ENCODE measurements around the gene THSD4. TPM values are rescaled to one million over a fixed set of nuclear protein-coding genes. Genes with fewer than 3 reads are reported as not detected.
"Not testable (repeated sequence)": the region's sequence is repeated elsewhere in the genome, so short reads cannot be mapped to it uniquely, and the experiment has no call there.

THSD4 gene
- total RNA-seq, 1 experiment from 2014 or later, result 24.2 TPM

DNA sequence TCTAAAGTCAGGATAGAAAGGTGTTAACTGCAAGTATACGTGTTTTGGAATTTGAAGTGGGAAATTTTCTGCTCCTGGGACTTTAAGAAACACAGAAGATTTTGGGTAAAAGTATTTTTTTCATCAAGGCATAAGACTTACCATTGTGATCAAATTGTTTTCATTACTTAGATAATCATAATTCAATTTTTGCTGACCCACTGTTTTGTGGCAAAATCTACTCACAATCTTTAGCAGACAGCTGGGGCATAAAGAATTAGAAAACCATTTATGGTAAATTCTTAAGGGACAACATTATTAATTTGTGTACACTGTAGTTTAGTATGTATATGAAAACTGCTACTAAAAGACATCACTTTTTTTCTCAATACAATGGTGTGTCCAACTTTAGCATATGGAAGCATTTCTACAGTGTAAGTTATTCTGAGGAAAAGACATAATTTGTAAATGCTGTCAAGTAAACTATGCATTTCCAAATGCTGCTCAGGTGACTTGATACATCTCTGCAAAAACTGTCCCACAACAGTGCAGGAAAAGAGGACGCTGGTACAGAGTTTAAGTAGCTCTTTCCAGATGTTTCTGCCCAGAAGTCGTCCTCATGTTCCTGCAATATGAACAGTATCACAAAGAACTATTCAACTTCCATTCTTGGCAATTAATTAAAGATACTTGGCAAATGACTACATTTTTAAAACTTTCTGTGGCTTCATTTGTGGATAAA lies 52.3 kb downstream of the THSD4 start:
- BruUV-seq (replicated peaks), result no TSS peak
- Mint-ChIP-seq H3K4me3 (ENCODE audit: low read depth, unreplicated experiment) (no peak overlapping the region), H3K27ac (ENCODE audit: unreplicated experiment) (no peak overlapping the region), H3K9me3 (ENCODE audit: low read depth, unreplicated experiment) (peaks cover 11% of the 10 kb centered on the region), H3K4me1 (ENCODE audit: low read depth, unreplicated experiment) (no peaks in the 10 kb centered on the region), H3K36me3 (ENCODE audit: insufficient read depth, unreplicated experiment) (no peaks in the 10 kb centered on the region), H3K27me3 (ENCODE audit: unreplicated experiment) (no peaks in the 10 kb centered on the region)
- no peak for DNase-seq
- TF ChIP-seq, protein P1, sequence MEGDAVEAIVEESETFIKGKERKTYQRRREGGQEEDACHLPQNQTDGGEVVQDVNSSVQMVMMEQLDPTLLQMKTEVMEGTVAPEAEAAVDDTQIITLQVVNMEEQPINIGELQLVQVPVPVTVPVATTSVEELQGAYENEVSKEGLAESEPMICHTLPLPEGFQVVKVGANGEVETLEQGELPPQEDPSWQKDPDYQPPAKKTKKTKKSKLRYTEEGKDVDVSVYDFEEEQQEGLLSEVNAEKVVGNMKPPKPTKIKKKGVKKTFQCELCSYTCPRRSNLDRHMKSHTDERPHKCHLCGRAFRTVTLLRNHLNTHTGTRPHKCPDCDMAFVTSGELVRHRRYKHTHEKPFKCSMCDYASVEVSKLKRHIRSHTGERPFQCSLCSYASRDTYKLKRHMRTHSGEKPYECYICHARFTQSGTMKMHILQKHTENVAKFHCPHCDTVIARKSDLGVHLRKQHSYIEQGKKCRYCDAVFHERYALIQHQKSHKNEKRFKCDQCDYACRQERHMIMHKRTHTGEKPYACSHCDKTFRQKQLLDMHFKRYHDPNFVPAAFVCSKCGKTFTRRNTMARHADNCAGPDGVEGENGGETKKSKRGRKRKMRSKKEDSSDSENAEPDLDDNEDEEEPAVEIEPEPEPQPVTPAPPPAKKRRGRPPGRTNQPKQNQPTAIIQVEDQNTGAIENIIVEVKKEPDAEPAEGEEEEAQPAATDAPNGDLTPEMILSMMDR (IDR thresholded peaks at IDR 0.05; ENCODE audit: unreplicated experiment), result no peak
- intact Hi-C loops (cut with micrococcal nuclease; ENCODE audit: unreplicated experiment), result no loop called here
- CTCF ChIA-PET, result no interaction called here

GRCh38 chr15:71168166-71168834 lies 53.0 kb downstream of the THSD4 start:
- CTCF ChIA-PET, result no interaction called here
- no peak for DNase-seq
- no TSS peak for BruUV-seq (replicated peaks)
- TF ChIP-seq, protein P1 (IDR thresholded peaks at IDR 0.05; ENCODE audit: unreplicated experiment), result no peak
- Mint-ChIP-seq H3K27ac (ENCODE audit: unreplicated experiment) (no peak overlapping the region), H3K27me3 (ENCODE audit: unreplicated experiment) (no peaks in the 10 kb centered on the region), H3K4me1 (ENCODE audit: low read depth, unreplicated experiment) (no peaks in the 10 kb centered on the region), H3K36me3 (ENCODE audit: insufficient read depth, unreplicated experiment) (no peaks in the 10 kb centered on the region), H3K9me3 (ENCODE audit: low read depth, unreplicated experiment) (peaks cover 8% of the 10 kb centered on the region), H3K4me3 (ENCODE audit: low read depth, unreplicated experiment) (no peak overlapping the region)
- intact Hi-C loops (cut with micrococcal nuclease; ENCODE audit: unreplicated experiment), result no loop called here

- TF ChIP-seq, protein P1 (IDR thresholded peaks at IDR 0.05; ENCODE audit: unreplicated experiment), result no peak
- no peak overlapping the region for H3K27ac Mint-ChIP-seq (ENCODE audit: unreplicated experiment)
- H3K36me3 Mint-ChIP-seq (ENCODE audit: insufficient read depth, unreplicated experiment), result no peaks in the 10 kb centered on the region
- H3K4me1 Mint-ChIP-seq (ENCODE audit: low read depth, unreplicated experiment), result no peaks in the 10 kb centered on the region
- peaks cover 14% of the 10 kb centered on the region for H3K9me3 Mint-ChIP-seq (ENCODE audit: low read depth, unreplicated experiment)
- no peaks in the 10 kb centered on the region for H3K27me3 Mint-ChIP-seq (ENCODE audit: unreplicated experiment)
- CTCF ChIA-PET, result no interaction called here
- intact Hi-C loops (cut with micrococcal nuclease; ENCODE audit: unreplicated experiment), result no loop called here
- H3K4me3 Mint-ChIP-seq (ENCODE audit: low read depth, unreplicated experiment), result no peak overlapping the region
- no TSS peak for BruUV-seq (replicated peaks)
- no peak for DNase-seq
Observed at GRCh38 chr15:71170163-71170562, 54.9 kb downstream of the THSD4 start.

DNA sequence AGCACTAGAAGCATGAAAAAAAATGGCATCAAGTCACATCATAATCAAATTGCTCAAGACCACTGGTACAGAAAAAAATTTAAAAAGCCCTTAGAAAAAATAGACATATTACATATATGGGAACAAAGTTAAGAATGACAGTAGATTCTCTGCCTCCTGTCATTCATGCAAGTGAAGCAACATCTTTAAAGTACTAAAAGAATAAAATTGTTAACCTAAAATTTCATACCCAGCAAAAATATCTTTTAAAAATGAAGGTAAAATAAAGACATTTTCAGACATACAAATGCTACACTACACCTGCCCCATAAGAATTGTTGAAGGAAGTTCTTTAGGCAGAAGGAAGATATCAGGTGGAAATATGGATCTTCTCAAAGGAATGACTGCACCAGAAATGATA lies 55.9 kb downstream of the THSD4 start:
- Mint-ChIP-seq H3K27me3 (ENCODE audit: unreplicated experiment) (no peaks in the 10 kb centered on the region), H3K36me3 (ENCODE audit: insufficient read depth, unreplicated experiment) (no peaks in the 10 kb centered on the region), H3K9me3 (ENCODE audit: low read depth, unreplicated experiment) (peaks cover 14% of the 10 kb centered on the region), H3K27ac (ENCODE audit: unreplicated experiment) (no peak overlapping the region), H3K4me3 (ENCODE audit: low read depth, unreplicated experiment) (no peak overlapping the region), H3K4me1 (ENCODE audit: low read depth, unreplicated experiment) (no peaks in the 10 kb centered on the region)
- no TSS peak for BruUV-seq (replicated peaks)
- TF ChIP-seq, protein P1 (IDR thresholded peaks at IDR 0.05; ENCODE audit: unreplicated experiment), result no peak
- CTCF ChIA-PET, result no interaction called here
- intact Hi-C loops (cut with micrococcal nuclease; ENCODE audit: unreplicated experiment), result no loop called here
- DNase-seq, result no peak

DNA sequence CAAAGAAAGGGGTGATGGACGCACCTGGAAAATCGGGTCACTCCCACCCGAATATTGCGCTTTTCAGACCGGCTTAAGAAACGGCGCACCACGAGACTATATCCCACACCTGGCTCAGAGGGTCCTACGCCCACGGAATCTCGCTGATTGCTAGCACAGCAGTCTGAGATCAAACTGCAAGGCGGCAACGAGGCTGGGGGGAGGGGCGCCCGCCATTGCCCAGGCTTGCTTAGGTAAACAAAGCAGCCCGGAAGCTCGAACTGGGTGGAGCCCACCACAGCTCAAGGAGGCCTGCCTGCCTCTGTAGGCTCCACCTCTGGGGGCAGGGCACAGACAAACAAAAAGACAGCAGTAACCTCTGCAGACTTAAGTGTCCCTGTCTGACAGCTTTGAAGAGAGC lies 59.1 kb downstream of the THSD4 start:
- H3K9me3 Mint-ChIP-seq (ENCODE audit: low read depth, unreplicated experiment), result peaks cover 10% of the 10 kb centered on the region
- BruUV-seq (replicated peaks); DNase-seq; CTCF ChIA-PET; H3K4me1 Mint-ChIP-seq (ENCODE audit: low read depth, unreplicated experiment); H3K27me3 Mint-ChIP-seq (ENCODE audit: unreplicated experiment); H3K36me3 Mint-ChIP-seq (ENCODE audit: insufficient read depth, unreplicated experiment); H3K27ac Mint-ChIP-seq (ENCODE audit: unreplicated experiment); intact Hi-C loops (cut with micrococcal nuclease; ENCODE audit: unreplicated experiment); H3K4me3 Mint-ChIP-seq (ENCODE audit: low read depth, unreplicated experiment): not testable (repeated sequence)
